Measurements from ENCODE around the gene TBC1D16.

DNA sequence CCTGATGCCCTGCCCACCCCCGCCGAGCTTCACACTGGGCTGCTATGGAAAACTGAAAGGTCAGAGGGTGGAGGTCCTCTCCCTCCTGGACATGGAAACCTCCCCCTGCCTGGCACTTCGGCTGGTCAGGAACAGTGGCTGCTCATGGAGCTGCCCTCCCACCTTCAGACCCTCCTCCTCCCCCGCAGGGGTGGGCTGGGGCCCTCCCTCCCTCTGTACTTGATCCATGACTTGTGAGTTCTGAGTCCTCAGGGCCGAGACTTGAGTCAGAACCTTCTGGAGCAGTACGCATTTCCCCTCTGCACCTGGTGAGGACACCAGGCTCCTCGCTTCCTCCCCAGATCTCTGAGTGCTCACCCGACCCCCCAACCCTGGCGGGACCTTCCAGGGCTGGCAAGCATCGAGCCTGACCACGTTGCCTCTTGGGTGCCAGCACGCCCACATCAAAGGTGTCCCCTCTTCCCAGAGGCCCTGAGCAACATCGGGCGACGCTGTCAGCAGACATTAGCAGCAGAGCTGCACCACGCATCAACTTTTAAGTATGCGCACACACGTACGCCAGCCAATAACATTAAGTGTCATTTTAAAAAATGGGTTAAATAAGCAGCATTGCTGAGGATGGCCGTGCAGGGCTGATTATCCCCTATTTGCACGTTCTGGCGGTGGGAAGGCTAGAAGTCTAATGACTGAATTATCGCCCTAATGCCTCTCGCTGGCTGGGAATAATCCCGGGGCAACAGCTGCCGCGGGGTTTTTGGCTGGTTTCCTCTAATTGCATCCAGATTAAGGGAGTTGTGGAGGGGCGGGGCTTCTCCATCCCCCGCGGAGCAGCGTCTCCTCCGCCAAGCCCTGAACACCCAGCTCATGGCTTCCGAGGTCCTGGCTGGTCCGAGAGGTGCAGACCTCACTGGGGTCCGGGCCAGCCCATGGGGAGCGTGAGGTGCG, 98.0 kb downstream of the TBC1D16 start:
- TF ChIP-seq, protein P1, sequence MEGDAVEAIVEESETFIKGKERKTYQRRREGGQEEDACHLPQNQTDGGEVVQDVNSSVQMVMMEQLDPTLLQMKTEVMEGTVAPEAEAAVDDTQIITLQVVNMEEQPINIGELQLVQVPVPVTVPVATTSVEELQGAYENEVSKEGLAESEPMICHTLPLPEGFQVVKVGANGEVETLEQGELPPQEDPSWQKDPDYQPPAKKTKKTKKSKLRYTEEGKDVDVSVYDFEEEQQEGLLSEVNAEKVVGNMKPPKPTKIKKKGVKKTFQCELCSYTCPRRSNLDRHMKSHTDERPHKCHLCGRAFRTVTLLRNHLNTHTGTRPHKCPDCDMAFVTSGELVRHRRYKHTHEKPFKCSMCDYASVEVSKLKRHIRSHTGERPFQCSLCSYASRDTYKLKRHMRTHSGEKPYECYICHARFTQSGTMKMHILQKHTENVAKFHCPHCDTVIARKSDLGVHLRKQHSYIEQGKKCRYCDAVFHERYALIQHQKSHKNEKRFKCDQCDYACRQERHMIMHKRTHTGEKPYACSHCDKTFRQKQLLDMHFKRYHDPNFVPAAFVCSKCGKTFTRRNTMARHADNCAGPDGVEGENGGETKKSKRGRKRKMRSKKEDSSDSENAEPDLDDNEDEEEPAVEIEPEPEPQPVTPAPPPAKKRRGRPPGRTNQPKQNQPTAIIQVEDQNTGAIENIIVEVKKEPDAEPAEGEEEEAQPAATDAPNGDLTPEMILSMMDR (IDR thresholded peaks at IDR 0.05), result no peak
- TF ChIP-seq POLR2A (IDR thresholded peaks at IDR 0.05), result no peak
